Ecto neural progenitor cell (in vitro differentiated cells): ENCODE measurements around the gene SPAG16.
"Not testable (repeated sequence)": the region's sequence is repeated elsewhere in the genome, so short reads cannot be mapped to it uniquely, and the experiment has no call there.

Experiments used
- DNase-seq: peaks from one replicate; pipeline ENCODE4 v3.0.0-alpha.2; 2018; ENCODE audit warnings: low spot score

Gene SPAG16

DNA sequence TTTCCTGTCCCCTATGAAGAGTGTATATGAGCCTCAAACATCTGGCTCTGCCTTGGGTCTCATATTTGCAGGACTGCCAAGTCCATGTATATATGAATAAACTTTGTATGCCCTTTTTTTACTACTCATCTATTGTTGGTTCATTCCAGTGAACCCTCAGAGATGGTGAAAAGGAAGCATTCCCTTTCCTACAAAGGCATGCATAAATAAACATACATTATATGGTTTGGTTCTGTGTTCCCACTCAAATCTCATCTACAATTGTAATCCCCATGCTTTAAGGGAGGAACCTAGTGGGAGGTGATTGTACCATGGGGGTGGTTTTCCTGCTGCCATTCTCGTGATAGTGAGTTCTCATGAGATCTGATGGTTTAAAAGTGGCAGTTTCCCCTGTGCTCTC lies 534.2 kb downstream of the SPAG16 start:
- DNase-seq, result no peak

DNA sequence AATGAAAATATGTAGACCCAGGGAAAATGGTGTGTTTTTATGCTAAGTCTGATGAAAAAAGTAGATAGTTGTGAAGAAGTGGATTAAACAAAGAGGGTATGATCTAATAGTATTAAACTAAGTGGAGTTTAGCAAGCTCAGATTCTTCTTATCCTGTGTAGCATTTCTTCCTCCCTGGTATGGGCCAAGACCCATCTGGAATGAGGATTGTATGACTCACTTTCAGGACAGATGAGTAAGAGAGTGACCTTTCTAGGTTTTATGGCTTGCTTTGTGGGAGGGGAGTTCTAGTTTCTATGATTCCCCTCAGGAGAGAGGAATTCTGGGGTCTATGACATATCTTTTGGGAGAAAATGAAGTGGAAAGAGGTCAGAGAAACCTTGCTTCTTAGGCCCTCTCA lies 550.1 kb downstream of the SPAG16 start:
- no peak for DNase-seq

DNA sequence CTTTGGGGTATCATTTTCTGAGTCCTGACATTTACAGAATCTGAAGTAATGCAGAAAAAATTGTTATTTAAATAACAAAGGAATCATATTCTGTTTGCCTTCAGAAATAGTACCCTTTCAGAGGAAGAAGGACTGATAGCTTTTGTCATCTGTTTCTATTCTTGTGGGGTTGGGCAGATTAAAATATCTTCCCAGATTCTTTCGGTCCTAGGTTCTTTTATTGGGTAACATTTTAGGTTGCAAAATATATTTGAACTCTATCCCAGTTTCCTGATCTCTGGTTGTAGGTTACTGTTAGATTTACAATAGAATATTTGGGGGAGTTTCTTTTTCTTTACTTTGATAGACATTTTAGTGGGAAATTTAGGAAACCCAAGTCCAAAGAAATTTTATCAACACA lies 550.5 kb downstream of the SPAG16 start:
- no peak for DNase-seq

DNA sequence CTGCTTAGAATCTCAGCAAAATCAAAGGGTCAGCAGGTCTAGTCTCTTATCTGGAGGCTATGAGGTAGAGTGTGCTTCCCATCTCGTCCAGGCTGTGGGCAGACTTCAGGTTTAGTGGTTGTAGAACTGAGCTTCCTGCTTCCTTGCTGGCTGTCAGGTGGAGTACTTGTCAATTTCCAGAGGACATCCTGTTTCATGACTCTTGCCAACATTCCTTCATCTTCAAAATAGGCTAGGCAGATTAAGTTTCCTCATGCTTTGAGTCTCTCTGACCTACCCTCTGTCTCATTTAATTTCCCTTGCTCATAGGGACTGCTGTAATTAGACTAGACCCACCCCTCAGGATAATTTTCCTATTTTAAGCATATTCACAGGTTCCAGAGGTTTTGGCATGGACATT lies 562.6 kb downstream of the SPAG16 start:
- no peak for DNase-seq

- no peak for DNase-seq
Observed at GRCh38 chr2:213847316-213847715, 563.1 kb downstream of the SPAG16 start.

GRCh38 chr2:213848631-213849030 lies 564.4 kb downstream of the SPAG16 start:
- no peak for DNase-seq

- DNase-seq, result no peak
Observed at GRCh38 chr2:213861638-213862037, 577.4 kb downstream of the SPAG16 start.

- DNase-seq, result peak; percentile 68
Observed at GRCh38 chr2:213862407-213863076, 578.3 kb downstream of the SPAG16 start.

GRCh38 chr2:213863541-213863940 lies 579.3 kb downstream of the SPAG16 start:
- no peak for DNase-seq

- no peak for DNase-seq
Observed at GRCh38 chr2:213868526-213868925, 584.3 kb downstream of the SPAG16 start.

- DNase-seq, result no peak
Observed at GRCh38 chr2:213885485-213885884, 601.2 kb downstream of the SPAG16 start.

DNA sequence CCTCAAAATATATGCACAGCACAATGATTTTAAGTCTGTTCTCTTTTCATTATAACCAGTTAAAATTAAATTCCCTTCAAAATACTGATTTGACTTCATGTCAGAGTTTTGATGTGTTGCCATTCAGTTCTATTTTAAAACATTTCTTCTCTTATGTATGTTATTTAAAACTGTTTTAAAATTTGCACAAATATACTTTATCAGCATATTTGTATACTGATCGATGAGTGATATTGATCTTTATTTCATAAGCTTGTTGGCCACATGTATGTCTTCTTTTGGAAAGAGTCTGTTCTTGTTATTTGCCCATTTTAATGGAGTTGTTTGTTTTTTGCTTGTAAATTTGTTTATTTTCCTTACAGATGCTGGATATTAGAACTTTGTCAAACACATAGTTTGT lies 630.2 kb downstream of the SPAG16 start:
- DNase-seq, result no peak

GRCh38 chr2:213920014-213920413 lies 635.8 kb downstream of the SPAG16 start:
- DNase-seq, result no peak

DNA sequence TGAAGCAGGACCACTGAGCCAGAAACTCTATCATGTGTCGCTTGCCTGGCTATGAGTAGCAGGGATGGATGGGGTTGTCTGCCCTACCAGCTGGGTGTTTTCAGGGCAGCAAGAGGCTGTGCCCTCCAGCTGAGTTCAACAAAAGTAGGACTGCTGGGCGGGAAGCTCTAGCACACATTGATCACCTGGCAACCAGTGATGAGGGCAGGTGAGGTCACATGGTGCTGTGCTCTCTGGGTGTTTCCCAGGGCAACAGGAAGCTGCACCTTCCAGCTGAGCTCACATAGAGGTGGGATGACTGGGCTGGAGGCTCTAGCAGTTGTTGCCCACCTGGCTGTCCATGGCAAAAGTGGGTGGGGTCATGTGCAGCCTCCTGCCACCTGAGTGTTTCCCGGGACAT lies 639.3 kb downstream of the SPAG16 start:
- DNase-seq, result no peak

- DNase-seq, result no peak
Observed at GRCh38 chr2:213934560-213934959, 650.3 kb downstream of the SPAG16 start.

GRCh38 chr2:213958086-213958485 lies 673.8 kb downstream of the SPAG16 start:
- no peak for DNase-seq

GRCh38 chr2:213959589-213959988 lies 675.3 kb downstream of the SPAG16 start:
- no peak for DNase-seq

- no peak for DNase-seq
Observed at GRCh38 chr2:213971536-213971935, 687.3 kb downstream of the SPAG16 start.

DNA sequence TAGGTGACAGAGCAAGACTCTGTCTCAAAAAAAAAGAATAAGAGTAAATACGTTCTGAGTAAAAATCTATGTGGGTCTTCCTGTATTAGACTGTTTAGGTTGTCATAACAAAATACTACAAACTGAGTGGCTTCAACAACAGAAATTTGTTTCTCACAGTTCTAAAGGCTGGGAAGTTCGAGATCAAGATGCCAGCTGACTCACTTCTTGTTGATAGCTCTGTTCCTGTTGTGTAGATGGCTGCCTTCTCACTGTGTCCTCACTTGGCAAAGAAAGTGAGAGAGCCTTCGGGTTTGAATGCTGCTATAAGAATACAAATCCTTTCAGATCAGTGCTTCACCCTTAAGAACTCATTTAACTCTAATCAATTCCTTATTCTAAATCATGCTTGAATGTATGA lies 696.6 kb downstream of the SPAG16 start:
- no peak for DNase-seq

DNA sequence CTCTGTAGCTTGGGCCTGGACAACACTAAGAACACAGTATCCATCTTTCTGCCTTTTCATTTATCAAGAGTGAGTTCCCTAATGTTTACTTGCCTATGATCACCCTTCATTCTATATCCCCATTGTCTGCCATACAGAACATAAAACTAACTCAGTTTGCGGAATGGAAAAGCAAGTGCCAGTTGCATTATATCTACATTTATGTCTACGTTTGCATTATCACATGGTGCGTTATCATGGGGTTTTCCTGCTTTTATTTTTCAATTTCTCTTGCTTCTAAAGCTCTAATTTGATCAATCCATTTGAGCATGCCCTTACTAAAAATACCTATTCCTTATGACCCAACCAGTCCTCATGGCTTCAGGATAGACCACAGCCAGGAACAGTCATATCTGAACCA lies 704.9 kb downstream of the SPAG16 start:
- no peak for DNase-seq

DNA sequence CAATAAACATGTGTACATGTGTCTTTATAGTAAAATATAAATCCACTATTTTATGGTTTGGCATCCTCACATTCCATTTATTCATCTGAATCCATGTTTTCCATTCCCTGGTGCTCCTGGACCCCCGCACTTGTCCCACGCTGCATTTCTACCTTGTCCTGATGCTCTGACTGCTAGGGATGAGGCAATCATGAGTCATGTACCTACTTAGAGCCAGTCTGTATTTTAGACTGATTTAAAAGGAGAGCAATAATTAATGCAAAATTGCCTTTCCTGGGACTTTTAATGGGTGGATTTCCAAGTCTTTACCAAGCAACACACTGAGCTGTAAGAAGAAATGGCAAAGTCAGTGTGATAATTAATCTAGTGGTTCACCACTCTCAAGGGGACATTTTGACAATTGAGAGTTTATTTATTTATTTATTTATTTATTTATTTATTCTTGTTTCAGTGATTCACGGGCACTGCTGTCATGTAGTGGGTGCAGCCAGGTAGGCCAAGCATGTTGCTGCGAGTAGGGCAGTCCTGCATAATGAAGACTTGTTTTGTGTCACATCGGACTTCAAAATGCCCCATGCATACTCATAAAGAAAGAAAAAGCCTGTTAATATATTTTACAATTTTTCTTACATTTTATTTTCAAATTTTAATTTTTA lies 707.3 kb downstream of the SPAG16 start:
- no peak for DNase-seq

- DNase-seq, result no peak
Observed at GRCh38 chr2:213995400-213996105, 711.3 kb downstream of the SPAG16 start.

GRCh38 chr2:213998976-213999375 lies 714.7 kb downstream of the SPAG16 start:
- DNase-seq, result not testable (repeated sequence)
